Smooth muscle cell (in vitro differentiated cells): Measurements from ENCODE around the gene DAPK1. TPM values are rescaled to one million over a fixed set of nuclear protein-coding genes. Genes with fewer than 3 reads are reported as not detected.
A peak's percentile ranks its signal among the peaks of the same experiment; 100 is the strongest.

Experiments used
- DNase-seq: peaks from one replicate; lab custom pipeline; 2025; ENCODE audit not compliant: unreplicated experiment; lab: John Stamatoyannopoulos, UW
- H2AFZ ChIP-seq: fragments of 200-600 bp; sonication (generic); 2 replicates; pipeline ENCODE4 v1.6.0; 2016; ENCODE audit warnings: antibody characterized with exemption, low read depth, mild to moderate bottlenecking
- H3F3A ChIP-seq: fragments of 200-600 bp; sonication (generic); 2 replicates; pipeline ENCODE4 v1.6.0; 2017; ENCODE audit warnings: antibody characterized with exemption, low read depth
- H3K27ac ChIP-seq: fragments of 200-600 bp; sonication (generic); 2 replicates; pipeline ENCODE4 v1.5.1; 2016; ENCODE audit warnings: low read depth, mild to moderate bottlenecking
- H3K27me3 ChIP-seq: fragments of 200-600 bp; sonication (generic); 2 replicates; pipeline ENCODE4 v1.6.1; 2016; ENCODE audit warnings: low read depth, mild to moderate bottlenecking
- H3K36me3 ChIP-seq: fragments of 200-600 bp; sonication (generic); 2 replicates; pipeline ENCODE4 v1.5.1; 2016; ENCODE audit warnings: low read depth
- H3K4me1 ChIP-seq: fragments of 200-600 bp; sonication (generic); 2 replicates; pipeline ENCODE4 v1.5.1; 2016; ENCODE audit warnings: low read depth
- H3K4me2 ChIP-seq: fragments of 200-600 bp; sonication (generic); 2 replicates; pipeline ENCODE4 v1.6.0; 2016; ENCODE audit warnings: mild to moderate bottlenecking
- H3K4me3 ChIP-seq: fragments of 200-600 bp; sonication (generic); 2 replicates; pipeline ENCODE4 v1.5.1; 2016; ENCODE audit warnings: mild to moderate bottlenecking
- H3K79me2 ChIP-seq: fragments of 200-600 bp; sonication (generic); 2 replicates; pipeline ENCODE4 v1.6.0; 2016; ENCODE audit warnings: low read depth, mild to moderate bottlenecking
- H3K9ac ChIP-seq: fragments of 200-600 bp; sonication (generic); 2 replicates; pipeline ENCODE4 v1.6.0; 2016; ENCODE audit warnings: low read depth
- H3K9me3 ChIP-seq: fragments of 200-600 bp; sonication (generic); replicated peaks from 2 replicates; pipeline ENCODE4 v1.5.1; 2016; ENCODE audit warnings: low read depth
- H4K20me1 ChIP-seq: fragments of 200-600 bp; sonication (generic); 2 replicates; pipeline ENCODE4 v1.6.0; 2016; ENCODE audit warnings: low read depth
- CTCF ChIP-seq: fragments of 200-600 bp; sonication (generic); IDR thresholded peaks from 2 replicates; pipeline ENCODE4 v1.5.1; 2017; ENCODE audit warnings: borderline replicate concordance, mild to moderate bottlenecking, antibody characterized with exemption; ENCODE audit not compliant: insufficient read depth, poor library complexity, severe bottlenecking
- WGBS: methylation state at CpG from one replicate; pipeline ENCODE4 v1.1.7; 2016; ENCODE audit warnings: low lambda C conversion rate; 5-methylcytosine and 5-hydroxymethylcytosine counted together
- polyA plus RNA-seq: library from polyadenylated mRNA; unstranded; fragments of >200 nt; fragmentation: Nextera tagmentation; extraction: Ambion mirVana; gene quantifications from 2 replicates; pipeline ENCODE4 v1.2.1, GENCODE V29; 2016
- total RNA-seq: library from RNA; depleted of rRNA; stranded (reverse); fragments of >200 nt; gene quantifications from 2 replicates; pipeline ENCODE4 v1.2.3, GENCODE V29; 2014

The DAPK1 gene
- total and polyA plus RNA-seq, 2 experiments from 2014 or later, result 12.6 to 20.3 TPM

- no peaks in the 10 kb centered on the region for H3K27me3 ChIP-seq
- H3K9me3 ChIP-seq, result no peaks in the 10 kb centered on the region
- no peaks in the 10 kb centered on the region for H3F3A ChIP-seq
- peaks cover 4% of the 10 kb centered on the region for H3K4me1 ChIP-seq
- no peak overlapping the region for H3K27ac ChIP-seq
- H4K20me1 ChIP-seq, result peaks cover 6% of the 10 kb centered on the region
- no peaks in the 10 kb centered on the region for H3K79me2 ChIP-seq
- no peak for DNase-seq
- no peaks in the 10 kb centered on the region for H3K36me3 ChIP-seq
- H3K4me2 ChIP-seq, result no peak overlapping the region
- H2AFZ ChIP-seq, result no peak overlapping the region
- no peak overlapping the region for H3K4me3 ChIP-seq
- no peak for TF ChIP-seq CTCF
- no peak overlapping the region for H3K9ac ChIP-seq
Measured at GRCh38 chr9:87543251-87543650, 45.6 kb downstream of the DAPK1 start.

GRCh38 chr9:87545858-87546257 lies 48.2 kb downstream of the DAPK1 start:
- Histone ChIP-seq H3K4me2 (peak overlapping the region; percentile 64), H3K4me3 (no peak overlapping the region), H3K27me3 (no peaks in the 10 kb centered on the region), H3K36me3 (no peaks in the 10 kb centered on the region), H3K9me3 (no peaks in the 10 kb centered on the region), H3K79me2 (no peaks in the 10 kb centered on the region), H3K4me1 (peaks cover 4% of the 10 kb centered on the region), H3F3A (no peaks in the 10 kb centered on the region), H2AFZ (no peak overlapping the region), H3K9ac (no peak overlapping the region), H4K20me1 (peaks cover 6% of the 10 kb centered on the region), H3K27ac (no peak overlapping the region)
- no peak for TF ChIP-seq CTCF
- DNase-seq, result no peak
- 32% methylated on average over 1 of the region's 1 CpG for WGBS

GRCh38 chr9:87546704-87547103 lies 49.0 kb downstream of the DAPK1 start:
- peaks cover 9% of the 10 kb centered on the region for H4K20me1 ChIP-seq
- H3K9me3 ChIP-seq, result no peaks in the 10 kb centered on the region
- H3K4me3 ChIP-seq, result no peak overlapping the region
- WGBS, result 62% methylated on average over 7 of the region's 7 CpGs
- no peak overlapping the region for H2AFZ ChIP-seq
- no peaks in the 10 kb centered on the region for H3K27me3 ChIP-seq
- H3K27ac ChIP-seq, result no peak overlapping the region
- H3K4me2 ChIP-seq, result peak overlapping the region; percentile 64
- no peaks in the 10 kb centered on the region for H3F3A ChIP-seq
- DNase-seq, result no peak
- no peak overlapping the region for H3K9ac ChIP-seq
- H3K36me3 ChIP-seq, result no peaks in the 10 kb centered on the region
- no peaks in the 10 kb centered on the region for H3K79me2 ChIP-seq
- peaks cover 4% of the 10 kb centered on the region for H3K4me1 ChIP-seq
- TF ChIP-seq CTCF, result no peak

- no peak for TF ChIP-seq CTCF
- Histone ChIP-seq H3K4me2 (no peak overlapping the region), H3F3A (no peaks in the 10 kb centered on the region), H3K27ac (peak overlapping the region; percentile 44), H3K36me3 (no peaks in the 10 kb centered on the region), H3K4me3 (no peak overlapping the region), H3K4me1 (peaks cover 4% of the 10 kb centered on the region), H2AFZ (no peak overlapping the region), H3K9ac (no peak overlapping the region), H4K20me1 (peaks cover 9% of the 10 kb centered on the region), H3K9me3 (no peaks in the 10 kb centered on the region), H3K27me3 (no peaks in the 10 kb centered on the region), H3K79me2 (no peaks in the 10 kb centered on the region)
- no peak for DNase-seq
- WGBS, result 50% methylated on average over 6 of the region's 6 CpGs
Measured at GRCh38 chr9:87547671-87548081, 50.0 kb downstream of the DAPK1 start.
